ENCODE results near the gene SH3D19.

- TF ChIP-seq CTCF (IDR thresholded peaks at IDR 0.05) (no peak), EP300 (IDR thresholded peaks at IDR 0.05) (no peak), POLR2A (IDR thresholded peaks at IDR 0.05) (no peak)
Observed at GRCh38 chr4:151318307-151319006, 6.9 kb downstream of the SH3D19 start.

Measured in tibial nerve (tissue), 4 donors.